ENCODE results near the gene HELZ2. TPM values are rescaled to one million over a fixed set of nuclear protein-coding genes. Genes with fewer than 3 reads are reported as not detected.

Gene HELZ2
- polyA plus RNA-seq, 1 of the 3 experiments (the other 2 are of a cell fraction) = 7.6 TPM

DNA sequence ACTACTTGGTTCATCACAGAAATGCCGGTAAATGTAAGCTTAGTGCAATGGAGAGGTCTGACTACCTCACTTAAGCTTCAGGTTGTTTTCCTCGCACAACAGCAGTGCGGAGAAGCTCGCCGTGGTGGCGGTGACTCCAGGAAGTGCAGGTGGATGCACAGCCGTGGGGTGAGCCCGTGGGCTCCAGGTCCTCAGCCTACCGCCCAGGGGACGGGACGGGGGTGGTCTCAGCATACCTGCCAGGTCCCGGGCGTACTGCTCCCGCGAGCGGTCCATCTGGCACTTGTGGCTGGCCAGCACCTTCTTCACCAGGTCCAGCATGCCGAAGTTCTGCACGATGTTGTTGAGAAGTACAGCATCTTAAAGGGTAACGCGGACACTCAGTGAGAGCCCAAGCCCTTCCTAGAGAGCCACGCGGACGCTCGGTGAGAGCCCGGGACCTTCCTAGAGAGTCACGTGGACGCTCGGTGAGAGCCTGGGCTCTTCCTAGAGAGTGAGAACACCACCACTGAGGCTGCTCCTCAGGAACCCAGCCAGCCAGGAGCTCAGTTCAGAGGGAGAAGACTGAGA, 17.8 kb upstream of the HELZ2 start:
- Histone ChIP-seq H3K4me1 (ENCODE audit: control insufficient read depth in 1 of 2, insufficient read depth in 2 of 2, low read depth in 1 of 2, low read length in 1 of 2) (no peaks in the 10 kb centered on the region), H3K36me3 (replicated peaks in 1 of 2; ENCODE audit: control insufficient read depth in 1 of 2, insufficient read depth in 2 of 2, low read length in 1 of 2) (peaks cover 0 to 18% of the 10 kb centered on the region in 2 experiments), H3K9ac (no peak overlapping the region), H4K20me1 (ENCODE audit: insufficient read depth) (no peaks in the 10 kb centered on the region), H2AFZ (ENCODE audit: low read depth) (no peak overlapping the region), H3K27me3 (ENCODE audit: insufficient read depth) (no peaks in the 10 kb centered on the region), H3K27ac (ENCODE audit: low read depth in 2 of 2, low read length in 1 of 2) (no peak overlapping the region), H3K4me3 (ENCODE audit: low read depth in 2 of 2, low read length in 1 of 2) (no peak overlapping the region), H3K4me2 (no peak overlapping the region), H3K9me2 (no peaks in the 10 kb centered on the region), H3K9me3 (no peaks in the 10 kb centered on the region), H3F3A (replicated peaks; ENCODE audit: insufficient read depth) (no peaks in the 10 kb centered on the region), H3K79me2 (ENCODE audit: insufficient read depth) (no peaks in the 10 kb centered on the region)
- ChIA-PET CTCF (interaction anchor here (1.2 kb wide), 1 partner anchor 9 kb away, joined by 3 read pairs; no protein-coding TSS in a partner anchor), POLR2A (no interaction called here)
- DNase-seq = no peak
- WGBS (ENCODE audit: low lambda C conversion rate) = 94% methylated on average over 15 of the region's 28 CpGs
- TF ChIP-seq POLR2AphosphoS5 (IDR thresholded peaks at IDR 0.05; ENCODE audit: low read depth, low read length) (no peak), TAF1 (IDR thresholded peaks at IDR 0.05; ENCODE audit: borderline replicate concordance, low read depth, low read length) (no peak), MXI1 (IDR thresholded peaks at IDR 0.05; ENCODE audit: low read depth, low read length) (no peak), FOXJ3 (CRISPR knock-in tag; IDR thresholded peaks at IDR 0.05) (no peak), FOSL2 (IDR thresholded peaks at IDR 0.05; ENCODE audit: borderline replicate concordance, low read depth) (no peak), JUND (IDR thresholded peaks at IDR 0.05) (no peak), NRF1 (IDR thresholded peaks at IDR 0.05; ENCODE audit: low read depth, low read length) (no peak), GATA2 (CRISPR knock-in tag; IDR thresholded peaks at IDR 0.05) (no peak), ELF1 (IDR thresholded peaks at IDR 0.05) (no peak), SIN3A (IDR thresholded peaks at IDR 0.05; ENCODE audit: borderline replicate concordance, low read depth, low read length) (no peak), EZH2phosphoT487 (IDR thresholded peaks at IDR 0.05; ENCODE audit: borderline replicate concordance, low read depth) (no peak), TCF12 (IDR thresholded peaks at IDR 0.05) (no peak), NFIC (IDR thresholded peaks at IDR 0.05; ENCODE audit: borderline replicate concordance) (no peak), TEAD4 (IDR thresholded peaks at IDR 0.05; ENCODE audit: borderline replicate concordance, insufficient read depth) (no peak), FOXM1 (IDR thresholded peaks at IDR 0.05; ENCODE audit: low read depth) (no peak)
- TF ChIP-seq, protein P1, sequence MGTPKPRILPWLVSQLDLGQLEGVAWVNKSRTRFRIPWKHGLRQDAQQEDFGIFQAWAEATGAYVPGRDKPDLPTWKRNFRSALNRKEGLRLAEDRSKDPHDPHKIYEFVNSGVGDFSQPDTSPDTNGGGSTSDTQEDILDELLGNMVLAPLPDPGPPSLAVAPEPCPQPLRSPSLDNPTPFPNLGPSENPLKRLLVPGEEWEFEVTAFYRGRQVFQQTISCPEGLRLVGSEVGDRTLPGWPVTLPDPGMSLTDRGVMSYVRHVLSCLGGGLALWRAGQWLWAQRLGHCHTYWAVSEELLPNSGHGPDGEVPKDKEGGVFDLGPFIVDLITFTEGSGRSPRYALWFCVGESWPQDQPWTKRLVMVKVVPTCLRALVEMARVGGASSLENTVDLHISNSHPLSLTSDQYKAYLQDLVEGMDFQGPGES (IDR thresholded peaks at IDR 0.05; ENCODE audit: low read depth, low read length) = no peak
- TF ChIP-seq, protein P2, sequence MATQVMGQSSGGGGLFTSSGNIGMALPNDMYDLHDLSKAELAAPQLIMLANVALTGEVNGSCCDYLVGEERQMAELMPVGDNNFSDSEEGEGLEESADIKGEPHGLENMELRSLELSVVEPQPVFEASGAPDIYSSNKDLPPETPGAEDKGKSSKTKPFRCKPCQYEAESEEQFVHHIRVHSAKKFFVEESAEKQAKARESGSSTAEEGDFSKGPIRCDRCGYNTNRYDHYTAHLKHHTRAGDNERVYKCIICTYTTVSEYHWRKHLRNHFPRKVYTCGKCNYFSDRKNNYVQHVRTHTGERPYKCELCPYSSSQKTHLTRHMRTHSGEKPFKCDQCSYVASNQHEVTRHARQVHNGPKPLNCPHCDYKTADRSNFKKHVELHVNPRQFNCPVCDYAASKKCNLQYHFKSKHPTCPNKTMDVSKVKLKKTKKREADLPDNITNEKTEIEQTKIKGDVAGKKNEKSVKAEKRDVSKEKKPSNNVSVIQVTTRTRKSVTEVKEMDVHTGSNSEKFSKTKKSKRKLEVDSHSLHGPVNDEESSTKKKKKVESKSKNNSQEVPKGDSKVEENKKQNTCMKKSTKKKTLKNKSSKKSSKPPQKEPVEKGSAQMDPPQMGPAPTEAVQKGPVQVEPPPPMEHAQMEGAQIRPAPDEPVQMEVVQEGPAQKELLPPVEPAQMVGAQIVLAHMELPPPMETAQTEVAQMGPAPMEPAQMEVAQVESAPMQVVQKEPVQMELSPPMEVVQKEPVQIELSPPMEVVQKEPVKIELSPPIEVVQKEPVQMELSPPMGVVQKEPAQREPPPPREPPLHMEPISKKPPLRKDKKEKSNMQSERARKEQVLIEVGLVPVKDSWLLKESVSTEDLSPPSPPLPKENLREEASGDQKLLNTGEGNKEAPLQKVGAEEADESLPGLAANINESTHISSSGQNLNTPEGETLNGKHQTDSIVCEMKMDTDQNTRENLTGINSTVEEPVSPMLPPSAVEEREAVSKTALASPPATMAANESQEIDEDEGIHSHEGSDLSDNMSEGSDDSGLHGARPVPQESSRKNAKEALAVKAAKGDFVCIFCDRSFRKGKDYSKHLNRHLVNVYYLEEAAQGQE (IDR thresholded peaks at IDR 0.05; ENCODE audit: low read depth, low read length) = no peak
- TF ChIP-seq, protein P3, sequence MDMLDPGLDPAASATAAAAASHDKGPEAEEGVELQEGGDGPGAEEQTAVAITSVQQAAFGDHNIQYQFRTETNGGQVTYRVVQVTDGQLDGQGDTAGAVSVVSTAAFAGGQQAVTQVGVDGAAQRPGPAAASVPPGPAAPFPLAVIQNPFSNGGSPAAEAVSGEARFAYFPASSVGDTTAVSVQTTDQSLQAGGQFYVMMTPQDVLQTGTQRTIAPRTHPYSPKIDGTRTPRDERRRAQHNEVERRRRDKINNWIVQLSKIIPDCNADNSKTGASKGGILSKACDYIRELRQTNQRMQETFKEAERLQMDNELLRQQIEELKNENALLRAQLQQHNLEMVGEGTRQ (IDR thresholded peaks at IDR 0.05; ENCODE audit: borderline replicate concordance, low read depth, low read length) = no peak
- TF ChIP-seq, protein P4, sequence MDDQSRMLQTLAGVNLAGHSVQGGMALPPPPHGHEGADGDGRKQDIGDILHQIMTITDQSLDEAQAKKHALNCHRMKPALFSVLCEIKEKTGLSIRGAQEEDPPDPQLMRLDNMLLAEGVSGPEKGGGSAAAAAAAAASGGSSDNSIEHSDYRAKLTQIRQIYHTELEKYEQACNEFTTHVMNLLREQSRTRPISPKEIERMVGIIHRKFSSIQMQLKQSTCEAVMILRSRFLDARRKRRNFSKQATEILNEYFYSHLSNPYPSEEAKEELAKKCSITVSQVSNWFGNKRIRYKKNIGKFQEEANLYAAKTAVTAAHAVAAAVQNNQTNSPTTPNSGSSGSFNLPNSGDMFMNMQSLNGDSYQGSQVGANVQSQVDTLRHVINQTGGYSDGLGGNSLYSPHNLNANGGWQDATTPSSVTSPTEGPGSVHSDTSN (IDR thresholded peaks at IDR 0.05) = no peak
- TF ChIP-seq, protein P5, sequence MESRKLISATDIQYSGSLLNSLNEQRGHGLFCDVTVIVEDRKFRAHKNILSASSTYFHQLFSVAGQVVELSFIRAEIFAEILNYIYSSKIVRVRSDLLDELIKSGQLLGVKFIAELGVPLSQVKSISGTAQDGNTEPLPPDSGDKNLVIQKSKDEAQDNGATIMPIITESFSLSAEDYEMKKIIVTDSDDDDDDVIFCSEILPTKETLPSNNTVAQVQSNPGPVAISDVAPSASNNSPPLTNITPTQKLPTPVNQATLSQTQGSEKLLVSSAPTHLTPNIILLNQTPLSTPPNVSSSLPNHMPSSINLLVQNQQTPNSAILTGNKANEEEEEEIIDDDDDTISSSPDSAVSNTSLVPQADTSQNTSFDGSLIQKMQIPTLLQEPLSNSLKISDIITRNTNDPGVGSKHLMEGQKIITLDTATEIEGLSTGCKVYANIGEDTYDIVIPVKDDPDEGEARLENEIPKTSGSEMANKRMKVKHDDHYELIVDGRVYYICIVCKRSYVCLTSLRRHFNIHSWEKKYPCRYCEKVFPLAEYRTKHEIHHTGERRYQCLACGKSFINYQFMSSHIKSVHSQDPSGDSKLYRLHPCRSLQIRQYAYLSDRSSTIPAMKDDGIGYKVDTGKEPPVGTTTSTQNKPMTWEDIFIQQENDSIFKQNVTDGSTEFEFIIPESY (IDR thresholded peaks at IDR 0.05; ENCODE audit: borderline replicate concordance, low read depth) = no peak

All from SK-N-SH (cell line).